ENCODE measurements around the gene HPX.

The HPX gene

GRCh38 chr11:6405846-6406245 is 34.9 kb downstream of the HPX start:
- Histone ChIP-seq H3K27me3 (ENCODE audit: insufficient read depth, low read length, poor library complexity) (no peaks in the 10 kb centered on the region), H3K4me2 (ENCODE audit: insufficient read depth, low read length) (no peak overlapping the region), H3K36me3 (ENCODE audit: insufficient read depth, low read length) (no peaks in the 10 kb centered on the region), H2AFZ (ENCODE audit: low read depth, low read length) (no peak overlapping the region), H3K9me3 (ENCODE audit: insufficient read depth, low read length, severe bottlenecking) (no peaks in the 10 kb centered on the region), H3K4me3 (ENCODE audit: low read depth in 1 of 2, low read length in 2 of 2) (no peak overlapping the region), H3K79me2 (ENCODE audit: insufficient read depth, low read length) (no peaks in the 10 kb centered on the region), H3K9ac (ENCODE audit: low read depth, low read length) (no peak overlapping the region), H4K20me1 (ENCODE audit: insufficient read depth, low read length) (peaks cover 13% of the 10 kb centered on the region; the same call in 1 of the 2 replicates), H3K27ac (ENCODE audit: low read length) (no peak overlapping the region), H3K4me1 (ENCODE audit: insufficient read depth, low read length) (peaks cover 42% of the 10 kb centered on the region)
- TF ChIP-seq, protein P1, sequence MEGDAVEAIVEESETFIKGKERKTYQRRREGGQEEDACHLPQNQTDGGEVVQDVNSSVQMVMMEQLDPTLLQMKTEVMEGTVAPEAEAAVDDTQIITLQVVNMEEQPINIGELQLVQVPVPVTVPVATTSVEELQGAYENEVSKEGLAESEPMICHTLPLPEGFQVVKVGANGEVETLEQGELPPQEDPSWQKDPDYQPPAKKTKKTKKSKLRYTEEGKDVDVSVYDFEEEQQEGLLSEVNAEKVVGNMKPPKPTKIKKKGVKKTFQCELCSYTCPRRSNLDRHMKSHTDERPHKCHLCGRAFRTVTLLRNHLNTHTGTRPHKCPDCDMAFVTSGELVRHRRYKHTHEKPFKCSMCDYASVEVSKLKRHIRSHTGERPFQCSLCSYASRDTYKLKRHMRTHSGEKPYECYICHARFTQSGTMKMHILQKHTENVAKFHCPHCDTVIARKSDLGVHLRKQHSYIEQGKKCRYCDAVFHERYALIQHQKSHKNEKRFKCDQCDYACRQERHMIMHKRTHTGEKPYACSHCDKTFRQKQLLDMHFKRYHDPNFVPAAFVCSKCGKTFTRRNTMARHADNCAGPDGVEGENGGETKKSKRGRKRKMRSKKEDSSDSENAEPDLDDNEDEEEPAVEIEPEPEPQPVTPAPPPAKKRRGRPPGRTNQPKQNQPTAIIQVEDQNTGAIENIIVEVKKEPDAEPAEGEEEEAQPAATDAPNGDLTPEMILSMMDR (IDR thresholded peaks at IDR 0.05; ENCODE audit: borderline replicate concordance, extremely low read depth, low read length, poor library complexity, severe bottlenecking) = no peak
- TF ChIP-seq EZH2 (IDR thresholded peaks at IDR 0.05; ENCODE audit: borderline replicate concordance, low read depth, low read length, severe bottlenecking) = no peak
- ATAC-seq (ENCODE audit: insufficient read depth, low read depth) = no peak
- DNase-seq = no peak

- H3K27ac ChIP-seq (ENCODE audit: low read length) = no peak overlapping the region
- no peaks in the 10 kb centered on the region for H3K79me2 ChIP-seq (ENCODE audit: insufficient read depth, low read length)
- TF ChIP-seq EZH2 (IDR thresholded peaks at IDR 0.05; ENCODE audit: borderline replicate concordance, low read depth, low read length, severe bottlenecking) = no peak
- TF ChIP-seq, protein P1 (IDR thresholded peaks at IDR 0.05; ENCODE audit: borderline replicate concordance, extremely low read depth, low read length, poor library complexity, severe bottlenecking) = no peak
- H3K9me3 ChIP-seq (ENCODE audit: insufficient read depth, low read length, severe bottlenecking) = no peaks in the 10 kb centered on the region
- DNase-seq (no peak), ATAC-seq (ENCODE audit: insufficient read depth, low read depth) (no peak)
- peaks cover 13% of the 10 kb centered on the region; the same call in 1 of the 2 replicates for H4K20me1 ChIP-seq (ENCODE audit: insufficient read depth, low read length)
- H3K9ac ChIP-seq (ENCODE audit: low read depth, low read length) = no peak overlapping the region
- H3K27me3 ChIP-seq (ENCODE audit: insufficient read depth, low read length, poor library complexity) = no peaks in the 10 kb centered on the region
- no peaks in the 10 kb centered on the region for H3K36me3 ChIP-seq (ENCODE audit: insufficient read depth, low read length)
- no peak overlapping the region for H2AFZ ChIP-seq (ENCODE audit: low read depth, low read length)
- peaks cover 46% of the 10 kb centered on the region for H3K4me1 ChIP-seq (ENCODE audit: insufficient read depth, low read length)
- H3K4me3 ChIP-seq (ENCODE audit: low read depth in 1 of 2, low read length in 2 of 2) = no peak overlapping the region
- H3K4me2 ChIP-seq (ENCODE audit: insufficient read depth, low read length) = no peak overlapping the region
Measured at GRCh38 chr11:6405052-6405667, 35.6 kb downstream of the HPX start.

DNA sequence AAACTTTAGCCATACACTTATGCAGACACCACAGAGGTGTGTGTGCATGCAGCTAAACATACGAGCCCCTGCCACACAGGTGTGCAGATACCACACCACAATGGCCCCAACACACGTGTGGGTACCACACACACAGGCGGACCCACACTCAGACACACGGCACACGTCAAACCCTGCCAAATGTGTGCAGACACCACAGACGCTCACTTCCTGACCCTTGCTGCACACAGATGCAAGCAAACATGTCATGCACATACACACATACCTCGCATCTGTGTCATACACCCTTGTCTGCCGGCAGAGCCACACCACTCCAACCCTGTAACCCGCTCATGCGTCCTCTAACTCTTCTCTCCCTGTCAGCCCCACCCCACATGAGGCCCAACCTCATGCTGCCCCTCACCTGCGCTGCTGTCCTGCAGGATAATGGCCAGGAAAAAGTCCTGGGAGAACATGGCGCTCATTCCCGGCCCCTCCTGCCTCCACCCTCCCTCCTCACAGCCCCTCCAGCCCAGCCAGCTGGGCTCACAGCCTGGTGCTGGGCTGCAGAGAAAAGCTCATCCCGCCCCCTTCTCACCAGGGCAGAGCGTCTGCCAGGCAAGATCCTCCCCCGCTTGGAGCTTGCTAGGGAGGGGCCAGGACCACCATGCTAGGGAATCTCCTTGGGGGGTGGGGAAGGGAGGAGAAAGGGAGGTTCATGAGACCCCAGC is 36.3 kb downstream of the HPX start:
- no peaks in the 10 kb centered on the region for H3K36me3 ChIP-seq (ENCODE audit: insufficient read depth, low read length)
- no peak overlapping the region for H3K9ac ChIP-seq (ENCODE audit: low read depth, low read length)
- no peaks in the 10 kb centered on the region for H3K27me3 ChIP-seq (ENCODE audit: insufficient read depth, low read length, poor library complexity)
- no peaks in the 10 kb centered on the region for H3K79me2 ChIP-seq (ENCODE audit: insufficient read depth, low read length)
- H3K4me3 ChIP-seq (ENCODE audit: low read depth in 1 of 2, low read length in 2 of 2) = no peak overlapping the region
- H4K20me1 ChIP-seq (ENCODE audit: insufficient read depth, low read length) = peaks cover 13% of the 10 kb centered on the region; the same call in 1 of the 2 replicates
- TF ChIP-seq, protein P1 (IDR thresholded peaks at IDR 0.05; ENCODE audit: borderline replicate concordance, extremely low read depth, low read length, poor library complexity, severe bottlenecking) = no peak
- TF ChIP-seq EZH2 (IDR thresholded peaks at IDR 0.05; ENCODE audit: borderline replicate concordance, low read depth, low read length, severe bottlenecking) = no peak
- H3K4me2 ChIP-seq (ENCODE audit: insufficient read depth, low read length) = no peak overlapping the region
- peak overlapping the region; percentile 89 for H3K27ac ChIP-seq (ENCODE audit: low read length)
- H3K4me1 ChIP-seq (ENCODE audit: insufficient read depth, low read length) = peaks cover 46% of the 10 kb centered on the region
- no peaks in the 10 kb centered on the region for H3K9me3 ChIP-seq (ENCODE audit: insufficient read depth, low read length, severe bottlenecking)
- DNase-seq (no peak), ATAC-seq (ENCODE audit: insufficient read depth, low read depth) (no peak)
- H2AFZ ChIP-seq (ENCODE audit: low read depth, low read length) = no peak overlapping the region

All from DND-41 (cell line).